Testis (tissue), 3 donors: ENCODE data around the gene WDR91. TPM values are rescaled to one million over a fixed set of nuclear protein-coding genes. Genes with fewer than 3 reads are reported as not detected.

Source experiments
- DNase-seq: peaks from one replicate; pipeline ENCODE4 v3.0.0-alpha.2; 2019
- H3K27ac ChIP-seq, 2 donors: fragments of 200-600 bp; sonication (generic); one replicate each; pipeline ENCODE4 v1.5.1; 2019
- H3K27me3 ChIP-seq: fragments of 200-600 bp; sonication (generic); one replicate; pipeline ENCODE4 v1.5.1; 2019
- H3K36me3 ChIP-seq: fragments of 200-600 bp; sonication (generic); one replicate; pipeline ENCODE4 v1.5.1; 2017; ENCODE audit warnings: low read depth; ENCODE audit errors: missing control alignments
- H3K4me1 ChIP-seq: fragments of 200-600 bp; sonication (generic); one replicate; pipeline ENCODE4 v1.5.1; 2019
- H3K4me3 ChIP-seq, 2 donors: fragments of 200-600 bp; sonication (generic); one replicate each; pipeline ENCODE4 v1.5.1; 2017 to 2019
- H3K9me3 ChIP-seq: fragments of 200-600 bp; sonication (generic); one replicate; pipeline ENCODE4 v1.5.1; 2017
- CTCF ChIP-seq, 3 experiments: fragments of 450-650 bp in 2 of 3; fragments of 200-600 bp in 1 of 3; sonication (generic) in 1 of 3; IDR thresholded peaks; one replicate each; pipeline ENCODE4 v1.5.1; 2016 to 2019; ENCODE audit warnings: antibody characterized with exemption in 3 of 3, mild to moderate bottlenecking in 2 of 3, moderate library complexity in 1 of 3
- POLR2A ChIP-seq: fragments of 450-650 bp; IDR thresholded peaks from one replicate; pipeline ENCODE4 v1.6.1; 2017; ENCODE audit warnings: antibody characterized with exemption, mild to moderate bottlenecking, moderate library complexity
- WGBS, 2 donors: methylation state at CpG; one replicate each; pipeline ENCODE4 v1.1.5; 2018; 5-methylcytosine and 5-hydroxymethylcytosine counted together
- intact Hi-C: fragments of 100-400 bp; cut with DNase I; formaldehyde crosslinking; loops from one replicate; pipeline ENCODE4 v1.15.1; 2023; ENCODE audit warnings: low total_unique reads
- polyA plus RNA-seq: library from polyadenylated mRNA; stranded (reverse); fragments of 350-450 nt; fragmentation: Illumina TruSeq; extraction: RNeasy Lipid Tissue Mini Kit (QIAGEN cat#74804); gene quantifications from one replicate; pipeline ENCODE4 v1.2.3, GENCODE V29; 2014; ENCODE audit warnings: low read depth, low replicate concordance; ENCODE audit not compliant: insufficient read depth
- total RNA-seq, 2 donors: library from RNA; depleted of rRNA; stranded (reverse); fragments of >200 nt; gene quantifications; one replicate each; pipeline ENCODE4 v1.2.3, GENCODE V29; 2016

WDR91 gene
- total and polyA plus RNA-seq, 3 donors from 2014 or later, result 23.8 to 46.6 (median 29.5) TPM

- Histone ChIP-seq H3K36me3 (no peaks in the 10 kb centered on the region), H3K4me1 (no peaks in the 10 kb centered on the region), H3K27me3 (no peaks in the 10 kb centered on the region), H3K9me3 (no peaks in the 10 kb centered on the region), H3K27ac (no peak overlapping the region), H3K4me3 (peak overlapping the region; percentile 26 to 34)
- intact Hi-C loops, result no loop called here
- 76 to 77% methylated on average over 22 of the region's 22 CpGs for WGBS, 2 donors
- no peak for DNase-seq
- no peak for TF ChIP-seq POLR2A
- TF ChIP-seq CTCF (IDR thresholded peaks at IDR 0.05), result no peak
Observed at GRCh38 chr7:135247746-135248471, 36.6 kb upstream of the WDR91 start.

- WGBS, 2 donors, result 77 to 90% methylated on average over 26 to 41 of the region's 43 CpGs
Observed at GRCh38 chr7:135246191-135246825, 35.0 kb upstream of the WDR91 start.

GRCh38 chr7:135245226-135246190, 34.2 kb upstream of the WDR91 start:
- 71% methylated on average over 9 of the region's 9 CpGs for WGBS, 2 donors
- intact Hi-C loops, result no loop called here
- H3K4me1 ChIP-seq, result no peaks in the 10 kb centered on the region
- TF ChIP-seq POLR2A (no peak), CTCF (IDR thresholded peaks at IDR 0.05) (no peak)
- H3K36me3 ChIP-seq, result no peaks in the 10 kb centered on the region
- H3K27me3 ChIP-seq, result no peaks in the 10 kb centered on the region
- no peak overlapping the region for H3K27ac ChIP-seq
- no peak for DNase-seq
- no peak overlapping the region for H3K4me3 ChIP-seq
- H3K9me3 ChIP-seq, result no peaks in the 10 kb centered on the region

More at GRCh38 chr7:135246191-135246825, 35.0 kb upstream of the WDR91 start:
- H3K4me3 ChIP-seq, result peak overlapping the region in 1 of 2 donors; percentile 26
- no peaks in the 10 kb centered on the region for H3K4me1 ChIP-seq
- TF ChIP-seq POLR2A, result no peak
- TF ChIP-seq CTCF (IDR thresholded peaks at IDR 0.05), result no peak
- no peaks in the 10 kb centered on the region for H3K9me3 ChIP-seq
- no peaks in the 10 kb centered on the region for H3K27me3 ChIP-seq
- no peak overlapping the region for H3K27ac ChIP-seq
- intact Hi-C loops, result no loop called here
- no peaks in the 10 kb centered on the region for H3K36me3 ChIP-seq
- DNase-seq, result no peak

- Histone ChIP-seq H3K36me3 (no peaks in the 10 kb centered on the region), H3K4me1 (no peaks in the 10 kb centered on the region), H3K27ac (no peak overlapping the region), H3K27me3 (no peaks in the 10 kb centered on the region), H3K4me3 (no peak overlapping the region), H3K9me3 (no peaks in the 10 kb centered on the region)
- no peak for DNase-seq
- TF ChIP-seq CTCF (IDR thresholded peaks at IDR 0.05) (no peak), POLR2A (no peak)
- 77 to 79% methylated on average over 5 of the region's 5 CpGs for WGBS, 2 donors
- intact Hi-C loops, result no loop called here
Observed at GRCh38 chr7:135242096-135242684, 30.9 kb upstream of the WDR91 start.
